ENCODE results near the gene AK1.

DNA sequence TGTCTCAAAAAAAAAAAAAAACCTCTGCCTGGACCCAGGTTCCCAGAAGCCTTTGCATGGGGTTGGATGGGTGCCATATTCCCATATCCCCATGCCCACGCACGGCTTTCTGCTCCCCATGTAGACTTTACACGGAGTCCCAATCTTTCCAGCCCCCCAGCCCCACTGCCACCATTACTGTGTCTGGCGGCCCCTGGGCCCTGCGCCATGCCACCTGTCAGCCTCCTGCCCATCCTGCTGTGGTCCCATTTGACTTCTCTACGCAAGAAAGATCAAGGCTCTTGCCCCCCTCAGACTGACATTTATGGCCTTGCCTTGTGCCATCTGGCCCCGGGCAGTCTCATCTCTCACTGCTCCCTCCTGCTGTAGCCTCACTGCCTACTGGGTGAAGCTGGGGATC is 6.5 kb upstream of the AK1 start:
- TF ChIP-seq, protein P1, sequence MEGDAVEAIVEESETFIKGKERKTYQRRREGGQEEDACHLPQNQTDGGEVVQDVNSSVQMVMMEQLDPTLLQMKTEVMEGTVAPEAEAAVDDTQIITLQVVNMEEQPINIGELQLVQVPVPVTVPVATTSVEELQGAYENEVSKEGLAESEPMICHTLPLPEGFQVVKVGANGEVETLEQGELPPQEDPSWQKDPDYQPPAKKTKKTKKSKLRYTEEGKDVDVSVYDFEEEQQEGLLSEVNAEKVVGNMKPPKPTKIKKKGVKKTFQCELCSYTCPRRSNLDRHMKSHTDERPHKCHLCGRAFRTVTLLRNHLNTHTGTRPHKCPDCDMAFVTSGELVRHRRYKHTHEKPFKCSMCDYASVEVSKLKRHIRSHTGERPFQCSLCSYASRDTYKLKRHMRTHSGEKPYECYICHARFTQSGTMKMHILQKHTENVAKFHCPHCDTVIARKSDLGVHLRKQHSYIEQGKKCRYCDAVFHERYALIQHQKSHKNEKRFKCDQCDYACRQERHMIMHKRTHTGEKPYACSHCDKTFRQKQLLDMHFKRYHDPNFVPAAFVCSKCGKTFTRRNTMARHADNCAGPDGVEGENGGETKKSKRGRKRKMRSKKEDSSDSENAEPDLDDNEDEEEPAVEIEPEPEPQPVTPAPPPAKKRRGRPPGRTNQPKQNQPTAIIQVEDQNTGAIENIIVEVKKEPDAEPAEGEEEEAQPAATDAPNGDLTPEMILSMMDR (IDR thresholded peaks at IDR 0.05; ENCODE audit: control extremely low read depth in 1 of 3, insufficient read depth in 1 of 3, low read depth in 1 of 3, low read length in 3 of 3): no peak
- TF ChIP-seq JUND (IDR thresholded peaks at IDR 0.05; ENCODE audit: low read length) (no peak), SP2 (IDR thresholded peaks at IDR 0.05; ENCODE audit: low read length) (no peak), TEAD4 (IDR thresholded peaks at IDR 0.05; ENCODE audit: low read depth, low read length) (no peak), CREB1 (IDR thresholded peaks at IDR 0.05) (no peak), JUN (IDR thresholded peaks at IDR 0.05; ENCODE audit: low read depth, low read length) (no peak)
- TF ChIP-seq, protein P2, sequence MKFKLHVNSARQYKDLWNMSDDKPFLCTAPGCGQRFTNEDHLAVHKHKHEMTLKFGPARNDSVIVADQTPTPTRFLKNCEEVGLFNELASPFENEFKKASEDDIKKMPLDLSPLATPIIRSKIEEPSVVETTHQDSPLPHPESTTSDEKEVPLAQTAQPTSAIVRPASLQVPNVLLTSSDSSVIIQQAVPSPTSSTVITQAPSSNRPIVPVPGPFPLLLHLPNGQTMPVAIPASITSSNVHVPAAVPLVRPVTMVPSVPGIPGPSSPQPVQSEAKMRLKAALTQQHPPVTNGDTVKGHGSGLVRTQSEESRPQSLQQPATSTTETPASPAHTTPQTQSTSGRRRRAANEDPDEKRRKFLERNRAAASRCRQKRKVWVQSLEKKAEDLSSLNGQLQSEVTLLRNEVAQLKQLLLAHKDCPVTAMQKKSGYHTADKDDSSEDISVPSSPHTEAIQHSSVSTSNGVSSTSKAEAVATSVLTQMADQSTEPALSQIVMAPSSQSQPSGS (IDR thresholded peaks at IDR 0.05; ENCODE audit: low read length): no peak

Measured in H1 (cell line).